T-cell (primary cell): ENCODE measurements around the gene OR56A4. TPM values are rescaled to one million over a fixed set of nuclear protein-coding genes. Genes with fewer than 3 reads are reported as not detected.

Experiments used
- ATAC-seq, 4 experiments: fragments of 200-7000 bp in 3 of 4; fragments of 150-1000 bp in 1 of 4; cut with Tn5 transposase; replicated peaks in 1 of 4; 1 replicate in 3 of 4; 2 replicates in 1 of 4; pipeline ENCODE4 v1.10.0; 2021; ENCODE audit warnings: moderate library complexity in 3 of 4, mild to moderate bottlenecking in 2 of 4, moderate number of reproducible peaks in 1 of 4
- CTCF ChIA-PET, 2 donors: fragments of 300-600 bp; sonication (Branson Sonifier 250); formaldehyde crosslinking; loops; one replicate each; lab custom pipeline; 2022; ENCODE audit warnings: antibody characterized with exemption in 2 of 2; lab: Charles Lee
- POLR2A ChIA-PET, 2 donors: fragments of 300-600 bp; sonication (Branson Sonifier 250); formaldehyde crosslinking; loops; one replicate each; lab custom pipeline; 2022; ENCODE audit warnings: antibody characterized with exemption in 2 of 2; lab: Charles Lee
- DNase-seq, 35 experiments: peaks; one replicate each; pipeline versions ENCODE4 v3.0.0 to v3.0.0-alpha.2; 2013 to 2023
- H3K27ac ChIP-seq: one replicate; pipeline ENCODE4 v1.5.1; 2013; ENCODE audit warnings: low read length
- H3K27me3 ChIP-seq, 2 experiments: replicated peaks in 1 of 2; 1 replicate in 1 of 2; 2 replicates in 1 of 2; pipeline versions ENCODE4 v1.6.1 to v1.7.0; 2013; ENCODE audit warnings: low read length in 1 of 2, mixed read lengths in 1 of 2; ENCODE audit not compliant: control insufficient read depth in 2 of 2, insufficient read depth in 2 of 2; ENCODE audit errors: extremely low read depth in 1 of 2
- H3K36me3 ChIP-seq, 2 donors: 1 replicate in 1 of 2; 2 replicates in 1 of 2; pipeline versions ENCODE4 v1.6.1 to v1.7.0; 2013; ENCODE audit warnings: low read length in 1 of 2; ENCODE audit not compliant: control insufficient read depth in 2 of 2, insufficient read depth in 1 of 2; ENCODE audit errors: extremely low read depth in 1 of 2
- H3K4me1 ChIP-seq, 2 experiments: 1 replicate in 1 of 2; 2 replicates in 1 of 2; pipeline versions ENCODE4 v1.6.1 to v1.7.0; 2013; ENCODE audit warnings: low read length in 2 of 2, mixed read lengths in 1 of 2; ENCODE audit not compliant: insufficient read depth in 2 of 2, control insufficient read depth in 1 of 2; ENCODE audit errors: extremely low read depth in 1 of 2
- H3K4me3 ChIP-seq, 2 donors: 1 replicate in 1 of 2; 2 replicates in 1 of 2; pipeline versions ENCODE4 v1.5.1 to v1.7.0; 2013; ENCODE audit warnings: mild to moderate bottlenecking in 2 of 2, low read length in 1 of 2, moderate library complexity in 1 of 2; ENCODE audit not compliant: control insufficient read depth in 1 of 2; ENCODE audit errors: extremely low read depth in 1 of 2
- H3K9me3 ChIP-seq: 2 replicates; pipeline ENCODE4 v1.7.0; 2013
- H3K27ac Mint-ChIP-seq, 2 donors: one replicate each; pipeline ENCODE4 v1.8.0; 2020 to 2021; ENCODE audit warnings: mild to moderate bottlenecking in 2 of 2, mixed read lengths in 2 of 2
- H3K27me3 Mint-ChIP-seq, 2 donors: one replicate each; pipeline ENCODE4 v1.8.0; 2021 to 2022; ENCODE audit warnings: mixed read lengths in 2 of 2
- H3K36me3 Mint-ChIP-seq: one replicate; pipeline ENCODE4 v1.8.0; 2021; ENCODE audit warnings: mixed read lengths
- H3K4me1 Mint-ChIP-seq, 3 donors: one replicate each; pipeline ENCODE4 v1.8.0; 2020 to 2022; ENCODE audit warnings: mixed read lengths in 3 of 3, mild to moderate bottlenecking in 1 of 3
- H3K4me3 Mint-ChIP-seq, 3 donors: one replicate each; pipeline ENCODE4 v1.8.0; 2020 to 2022; ENCODE audit warnings: mild to moderate bottlenecking in 3 of 3, mixed read lengths in 3 of 3, moderate library complexity in 3 of 3
- H3K9me3 Mint-ChIP-seq, 3 donors: one replicate each; pipeline ENCODE4 v1.8.0; 2020 to 2022; ENCODE audit warnings: mixed read lengths in 3 of 3
- WGBS: methylation state at CpG from one replicate; pipeline ENCODE4 v1.1.5; 2013; ENCODE audit warnings: missing lambda C conversion rate; ENCODE audit not compliant: insufficient coverage; 5-methylcytosine and 5-hydroxymethylcytosine counted together
- total RNA-seq, 35 experiments: library from RNA in 6 of 35; stranded (reverse) in 6 of 35; fragments of 120-200 nt in 1 of 35; gene quantifications; one replicate each; pipeline versions ENCODE4 v1.2.1 to v1.2.4 and lab custom pipeline; 2013 to 2026

The OR56A4 gene
- total RNA-seq (under 1 TPM in 2 of 5 donors, not detected in 3; 0.07 to 0.09 TPM), total RNA-seq (lab: John Stamatoyannopoulos, UW) (0 to 0.07 (median 0) reads per million in 29 experiments)
- total RNA-seq (2013): not detected

- no peaks in the 10 kb centered on the region for H3K9me3 Mint-ChIP-seq
- no peak within 1 kb of the TSS for H3K27ac ChIP-seq
- no peak within 1 kb of the TSS for H3K27ac Mint-ChIP-seq
- H3K36me3 ChIP-seq: no peaks in the 10 kb centered on the region
- H3K4me3 Mint-ChIP-seq: no peak within 1 kb of the TSS
- H3K9me3 ChIP-seq: no peaks in the 10 kb centered on the region
- ChIA-PET CTCF (no interaction called here), POLR2A (no interaction called here)
- H3K27me3 Mint-ChIP-seq: peaks cover 25 to 27% of the 10 kb centered on the region in 2 donors
- H3K27me3 ChIP-seq: no peaks in the 10 kb centered on the region
- ATAC-seq (no peak), DNase-seq (no peak)
- no peaks in the 10 kb centered on the region for H3K4me1 Mint-ChIP-seq
- no peaks in the 10 kb centered on the region for H3K36me3 Mint-ChIP-seq
- no peak within 1 kb of the TSS for H3K4me3 ChIP-seq
- H3K4me1 ChIP-seq: no peaks in the 10 kb centered on the region
Measured at GRCh38 chr11:6006846-6007245, at the start of gene OR56A4. Gene OR56A4, minus strand, starts transcription at chr11:6006946. Its CDS starts 3,954 bp downstream, at chr11:6002992.

GRCh38 chr11:6055569-6055968 lies 48.8 kb upstream of the OR56A4 start:
- Mint-ChIP-seq H3K27ac (no peak overlapping the region), H3K9me3 (no peaks in the 10 kb centered on the region), H3K27me3 (peaks cover 32 to 44% of the 10 kb centered on the region in 2 donors), H3K36me3 (no peaks in the 10 kb centered on the region), H3K4me3 (no peak overlapping the region), H3K4me1 (no peaks in the 10 kb centered on the region)
- Histone ChIP-seq H3K27ac (no peak overlapping the region), H3K9me3 (no peaks in the 10 kb centered on the region), H3K4me1 (no peaks in the 10 kb centered on the region), H3K4me3 (no peak overlapping the region), H3K27me3 (no peaks in the 10 kb centered on the region), H3K36me3 (no peaks in the 10 kb centered on the region)
- ATAC-seq (no peak), DNase-seq (no peak)
- CTCF ChIA-PET: no interaction called here
- POLR2A ChIA-PET: no interaction called here

GRCh38 chr11:6052374-6052773 lies 45.6 kb upstream of the OR56A4 start:
- Histone ChIP-seq H3K36me3 (no peaks in the 10 kb centered on the region), H3K27ac (no peak overlapping the region), H3K9me3 (no peaks in the 10 kb centered on the region), H3K4me3 (no peak overlapping the region), H3K4me1 (no peaks in the 10 kb centered on the region), H3K27me3 (no peaks in the 10 kb centered on the region)
- Mint-ChIP-seq H3K4me1 (no peaks in the 10 kb centered on the region), H3K27ac (no peak overlapping the region), H3K36me3 (no peaks in the 10 kb centered on the region), H3K4me3 (no peak overlapping the region), H3K9me3 (no peaks in the 10 kb centered on the region), H3K27me3 (peaks cover 30 to 31% of the 10 kb centered on the region in 2 donors)
- ATAC-seq: no peak
- WGBS: no CpG with 5 or more reads among the region's 3 CpGs
- DNase-seq: no peak
- ChIA-PET CTCF (interaction anchor here in 1 of 2 donors (0.6 kb wide), 1 partner anchor 14 kb away, joined by 3 read pairs; no protein-coding TSS in a partner anchor), POLR2A (no interaction called here)

- 71% methylated on average over 1 of the region's 4 CpGs for WGBS
- CTCF ChIA-PET: no interaction called here
Measured at GRCh38 chr11:6040874-6041273, 34.1 kb upstream of the OR56A4 start.

GRCh38 chr11:6030708-6031405 lies 24.1 kb upstream of the OR56A4 start, which contains the start of gene OR56A1:
Gene OR56A1, minus strand, starts transcription at chr11:6030758. Its CDS starts 3,066 bp downstream, at chr11:6027692.
- ATAC-seq (no peak), DNase-seq (no peak)
- POLR2A ChIA-PET: no interaction called here

More at GRCh38 chr11:6040874-6041273, 34.1 kb upstream of the OR56A4 start:
- Mint-ChIP-seq H3K27me3 (peaks cover 21 to 33% of the 10 kb centered on the region in 2 donors), H3K4me3 (no peak overlapping the region), H3K4me1 (no peaks in the 10 kb centered on the region), H3K9me3 (no peaks in the 10 kb centered on the region), H3K36me3 (no peaks in the 10 kb centered on the region), H3K27ac (no peak overlapping the region)
- Histone ChIP-seq H3K9me3 (no peaks in the 10 kb centered on the region), H3K36me3 (no peaks in the 10 kb centered on the region), H3K27ac (no peak overlapping the region), H3K27me3 (peaks cover 2 to 3% of the 10 kb centered on the region in 2 experiments), H3K4me3 (no peak overlapping the region), H3K4me1 (no peaks in the 10 kb centered on the region)
- DNase-seq (no peak), ATAC-seq (no peak)
- POLR2A ChIA-PET: no interaction called here

GRCh38 chr11:6027501-6027900 lies 20.8 kb upstream of the OR56A4 start:
- Mint-ChIP-seq H3K4me1 (no peaks in the 10 kb centered on the region), H3K36me3 (no peaks in the 10 kb centered on the region), H3K9me3 (no peaks in the 10 kb centered on the region), H3K27me3 (peaks cover 26 to 32% of the 10 kb centered on the region in 2 donors), H3K27ac (no peak overlapping the region), H3K4me3 (no peak overlapping the region)
- Histone ChIP-seq H3K9me3 (no peaks in the 10 kb centered on the region), H3K27me3 (peaks cover 0 to 3% of the 10 kb centered on the region in 2 experiments), H3K27ac (no peak overlapping the region), H3K36me3 (no peaks in the 10 kb centered on the region), H3K4me1 (no peaks in the 10 kb centered on the region), H3K4me3 (no peak overlapping the region)
- POLR2A ChIA-PET: no interaction called here
- CTCF ChIA-PET: interaction anchor here in 1 of 2 donors (0.7 kb wide), 1 partner anchor 281 kb away, joined by 3 read pairs; no protein-coding TSS in a partner anchor
- DNase-seq (no peak), ATAC-seq (no peak)
- WGBS: no CpG with 5 or more reads among the region's 1 CpG

More at GRCh38 chr11:6030708-6031405, 24.1 kb upstream of the OR56A4 start, which contains the start of gene OR56A1:
- Histone ChIP-seq H3K4me1 (no peaks in the 10 kb centered on the region), H3K27me3 (peaks cover 0 to 3% of the 10 kb centered on the region in 2 experiments), H3K9me3 (no peaks in the 10 kb centered on the region), H3K4me3 (no peak within 1 kb of the TSS), H3K36me3 (no peaks in the 10 kb centered on the region), H3K27ac (no peak within 1 kb of the TSS)
- WGBS: 86% methylated on average over 1 of the region's 1 CpG
- Mint-ChIP-seq H3K27ac (no peak within 1 kb of the TSS), H3K36me3 (no peaks in the 10 kb centered on the region), H3K9me3 (no peaks in the 10 kb centered on the region), H3K27me3 (peaks cover 14 to 15% of the 10 kb centered on the region in 2 donors), H3K4me1 (no peaks in the 10 kb centered on the region), H3K4me3 (no peak within 1 kb of the TSS)
- CTCF ChIA-PET: no interaction called here
